ENCODE data around the gene TMEM63A.

The TMEM63A gene

DNA sequence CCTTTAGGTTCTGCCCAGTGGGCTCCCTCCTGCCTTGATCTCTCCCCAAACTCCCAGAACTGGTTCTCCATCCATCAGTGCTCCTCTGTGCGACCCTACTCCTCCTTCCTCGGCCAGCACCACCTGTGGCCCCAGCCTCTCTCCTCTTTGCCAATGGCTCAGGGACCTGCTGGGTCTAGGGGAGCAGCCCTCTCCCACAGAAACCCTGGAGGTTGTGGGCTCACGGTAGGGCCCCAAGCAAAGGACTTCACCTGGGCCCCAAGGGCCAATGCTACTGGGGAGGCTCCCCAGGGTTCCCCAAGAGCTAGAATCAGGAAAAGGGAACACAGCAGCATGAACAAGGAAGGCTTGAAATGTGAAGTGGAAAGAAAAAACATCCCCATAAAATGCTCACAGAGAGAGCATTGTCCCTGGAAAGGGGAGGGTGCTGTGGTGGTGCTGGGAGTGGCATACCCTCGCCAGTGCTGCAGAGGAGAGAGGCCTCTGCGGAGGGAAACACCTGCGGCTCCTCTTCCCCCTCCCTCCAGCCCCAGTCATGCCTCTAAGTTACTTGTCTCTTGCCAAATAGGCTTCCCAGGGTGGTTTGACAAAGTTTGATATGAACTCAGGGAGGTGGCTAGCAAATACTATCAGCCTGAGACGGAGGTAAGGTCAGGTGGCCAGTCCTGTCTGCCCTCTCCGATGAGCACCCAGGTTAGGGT is 2.5 kb downstream of the TMEM63A start:
- DNase-seq (ENCODE audit: insufficient read length, low spot score): no peak
- FAIRE-seq: peak; percentile 26
- TF ChIP-seq POLR2A (IDR thresholded peaks at IDR 0.05; ENCODE audit: low read depth, low read length) (no peak), POLR2AphosphoS5 (IDR thresholded peaks at IDR 0.05; ENCODE audit: low read depth, low read length) (no peak)

DNA sequence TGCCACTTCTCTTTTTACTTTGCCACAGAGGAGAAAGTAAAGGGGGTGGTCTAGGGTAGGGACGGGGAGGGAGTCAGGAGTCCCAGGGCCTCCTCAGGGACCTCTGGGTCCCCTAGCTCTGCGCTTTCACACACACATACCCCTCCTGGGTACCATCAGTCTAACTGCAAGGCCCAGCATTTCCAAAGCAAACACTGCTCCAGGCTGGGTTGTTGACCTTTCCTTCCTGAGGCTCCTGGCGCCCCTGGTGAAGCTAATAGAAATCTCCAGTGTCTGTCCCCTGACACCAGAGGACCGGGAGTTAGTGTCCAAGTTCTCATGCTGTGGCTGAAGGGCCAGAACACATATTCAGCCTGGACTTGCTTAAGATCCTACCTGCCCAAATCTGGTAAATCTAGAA is 3.9 kb downstream of the TMEM63A start:
- FAIRE-seq (no peak), DNase-seq (ENCODE audit: insufficient read length, low spot score) (no peak)
- TF ChIP-seq TAF1 (IDR thresholded peaks at IDR 0.05; ENCODE audit: low read depth, low read length): no peak
- no peak for TF ChIP-seq SPI1 (IDR thresholded peaks at IDR 0.05; ENCODE audit: low read depth, low read length)
- TF ChIP-seq PAX5 (IDR thresholded peaks at IDR 0.05; ENCODE audit: insufficient read depth, low read length, severe bottlenecking): no peak
- no peak for TF ChIP-seq POLR2A (IDR thresholded peaks at IDR 0.05; ENCODE audit: low read depth, low read length)
- no peak for TF ChIP-seq POU2F2 (IDR thresholded peaks at IDR 0.05; ENCODE audit: low read depth, low read length)
- TF ChIP-seq POLR2AphosphoS5 (IDR thresholded peaks at IDR 0.05; ENCODE audit: low read depth, low read length): no peak

DNA sequence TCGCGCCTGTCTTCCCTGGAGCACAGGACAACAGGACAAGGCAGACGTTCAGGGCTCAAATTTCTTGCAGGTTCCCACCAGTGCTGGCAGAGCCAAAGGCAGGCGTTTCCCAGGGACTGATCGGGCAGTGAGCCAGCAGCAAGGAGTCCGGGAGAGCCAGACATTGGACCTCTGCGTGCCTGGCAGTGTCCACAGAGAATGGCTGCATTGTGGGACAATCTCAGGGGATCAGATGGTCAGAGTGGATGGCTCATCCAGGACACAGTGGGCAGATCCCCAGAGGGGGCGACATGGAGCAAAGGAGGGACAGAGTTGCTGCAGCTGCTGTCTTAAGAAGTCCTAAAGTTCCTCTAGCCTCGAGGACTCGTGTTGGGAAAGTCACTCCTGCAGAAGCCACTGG is 4.6 kb downstream of the TMEM63A start:
- FAIRE-seq (no peak), DNase-seq (ENCODE audit: insufficient read length, low spot score) (no peak)
- no peak for TF ChIP-seq POLR2AphosphoS5 (IDR thresholded peaks at IDR 0.05; ENCODE audit: low read depth, low read length)
- TF ChIP-seq POU2F2 (IDR thresholded peaks at IDR 0.05; ENCODE audit: low read depth, low read length): no peak
- TF ChIP-seq PAX5 (IDR thresholded peaks at IDR 0.05; ENCODE audit: insufficient read depth, low read length, severe bottlenecking): no peak
- no peak for TF ChIP-seq POLR2A (IDR thresholded peaks at IDR 0.05; ENCODE audit: low read depth, low read length)
- no peak for TF ChIP-seq SPI1 (IDR thresholded peaks at IDR 0.05; ENCODE audit: low read depth, low read length)
- TF ChIP-seq TAF1 (IDR thresholded peaks at IDR 0.05; ENCODE audit: low read depth, low read length): no peak

DNA sequence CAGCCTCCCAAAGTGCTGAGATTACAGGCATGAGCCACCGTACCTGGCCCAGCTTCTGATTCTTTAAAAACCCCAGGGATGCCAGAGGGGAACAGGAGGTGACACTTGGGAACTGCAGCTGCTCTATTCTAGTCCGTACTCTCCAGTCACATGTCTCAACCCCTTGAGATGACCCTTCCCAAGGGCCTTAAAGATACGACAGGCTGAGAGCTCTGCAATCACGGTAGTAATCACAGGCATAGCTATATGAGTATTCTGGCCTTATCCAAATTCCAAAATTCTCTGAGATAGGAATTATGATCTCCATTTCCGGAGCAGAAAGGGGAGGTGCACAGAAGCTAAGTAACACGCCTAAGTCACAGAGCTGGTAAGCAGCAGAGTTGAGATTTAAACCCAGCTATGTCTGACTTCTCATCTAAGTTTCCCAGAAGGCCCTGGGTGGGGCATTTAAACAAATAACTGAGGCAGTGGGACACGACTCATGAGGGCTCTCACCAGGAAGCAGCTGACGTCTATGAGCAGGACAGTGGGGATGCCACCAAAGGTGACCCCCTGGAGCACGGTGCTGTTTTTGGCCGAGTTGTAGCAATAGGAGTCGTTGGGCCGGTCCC is 5.2 kb downstream of the TMEM63A start:
- TF ChIP-seq POLR2AphosphoS5 (IDR thresholded peaks at IDR 0.05; ENCODE audit: low read depth, low read length): no peak
- TF ChIP-seq POU2F2 (IDR thresholded peaks at IDR 0.05; ENCODE audit: low read depth, low read length): no peak
- FAIRE-seq (no peak), DNase-seq (ENCODE audit: insufficient read length, low spot score) (no peak)

DNA sequence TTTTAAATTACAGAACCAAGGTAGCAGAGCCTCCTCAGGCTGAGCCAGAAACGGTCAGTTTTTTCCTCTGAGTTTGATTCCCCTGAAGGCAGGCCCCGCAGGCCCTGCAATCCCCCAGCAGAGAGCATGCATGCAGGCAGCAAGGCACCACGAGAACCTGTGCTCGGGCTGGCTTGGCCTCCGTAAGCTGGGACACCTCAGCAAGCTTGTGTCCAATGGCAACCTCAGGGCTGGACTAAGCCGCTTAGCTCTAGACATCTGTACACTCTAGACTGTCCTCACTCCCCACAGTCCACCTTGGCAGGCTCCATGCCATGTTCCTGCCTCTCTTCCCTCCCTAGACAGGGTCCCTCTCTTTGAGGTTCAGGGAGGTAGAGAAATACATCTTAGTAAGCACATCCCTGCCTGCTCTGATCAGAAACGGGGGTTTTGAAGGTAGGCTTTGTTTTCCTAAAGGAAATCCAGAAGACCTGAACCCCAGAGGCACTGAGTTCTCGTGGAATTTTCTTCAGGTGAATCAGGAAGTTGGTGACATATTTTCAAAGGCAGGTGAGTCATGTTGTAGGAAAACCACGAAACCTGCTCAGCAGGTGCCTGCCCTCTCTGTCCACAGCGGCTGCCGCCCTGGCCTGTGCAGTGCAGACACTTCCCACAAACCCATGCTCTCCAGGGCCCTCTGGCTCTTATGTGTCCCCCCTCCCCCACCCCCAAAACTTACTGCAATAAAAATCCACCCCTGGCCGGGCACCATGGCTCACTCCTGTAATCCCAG is 7.0 kb downstream of the TMEM63A start:
- no peak for FAIRE-seq
- no peak for TF ChIP-seq TAF1 (IDR thresholded peaks at IDR 0.05; ENCODE audit: low read depth, low read length)
- no peak for TF ChIP-seq PAX5 (IDR thresholded peaks at IDR 0.05; ENCODE audit: insufficient read depth, low read length, severe bottlenecking)
- no peak for TF ChIP-seq SPI1 (IDR thresholded peaks at IDR 0.05; ENCODE audit: low read depth, low read length)
- no peak for TF ChIP-seq POLR2A (IDR thresholded peaks at IDR 0.05; ENCODE audit: low read depth, low read length)
- TF ChIP-seq POLR2AphosphoS5 (IDR thresholded peaks at IDR 0.05; ENCODE audit: low read depth, low read length): no peak
- no peak for TF ChIP-seq POU2F2 (IDR thresholded peaks at IDR 0.05; ENCODE audit: low read depth, low read length)
- no peak for DNase-seq (ENCODE audit: insufficient read length, low spot score)

DNA sequence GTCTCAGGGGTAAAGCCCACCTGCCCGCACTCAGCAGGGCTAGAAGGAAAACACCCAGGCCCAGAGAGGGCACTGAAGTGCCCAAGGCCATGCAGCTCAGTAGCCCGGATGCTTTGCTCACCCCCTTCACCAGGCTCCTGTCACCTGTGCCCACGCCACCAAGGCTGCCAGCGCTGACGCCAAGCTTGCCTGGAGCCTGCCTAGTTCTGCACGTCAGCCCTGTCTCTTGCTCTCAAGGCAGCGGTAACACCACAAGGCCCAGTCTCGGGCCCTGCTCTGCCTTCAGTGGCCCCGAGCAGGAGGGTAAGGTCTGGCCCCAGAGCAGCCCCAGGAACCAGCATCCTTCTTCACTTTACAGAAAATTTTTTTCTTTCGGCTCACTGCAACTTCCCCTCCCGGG is 7.7 kb downstream of the TMEM63A start:
- DNase-seq (ENCODE audit: insufficient read length, low spot score) (no peak), FAIRE-seq (no peak)
- no peak for TF ChIP-seq POLR2AphosphoS5 (IDR thresholded peaks at IDR 0.05; ENCODE audit: low read depth, low read length)

DNA sequence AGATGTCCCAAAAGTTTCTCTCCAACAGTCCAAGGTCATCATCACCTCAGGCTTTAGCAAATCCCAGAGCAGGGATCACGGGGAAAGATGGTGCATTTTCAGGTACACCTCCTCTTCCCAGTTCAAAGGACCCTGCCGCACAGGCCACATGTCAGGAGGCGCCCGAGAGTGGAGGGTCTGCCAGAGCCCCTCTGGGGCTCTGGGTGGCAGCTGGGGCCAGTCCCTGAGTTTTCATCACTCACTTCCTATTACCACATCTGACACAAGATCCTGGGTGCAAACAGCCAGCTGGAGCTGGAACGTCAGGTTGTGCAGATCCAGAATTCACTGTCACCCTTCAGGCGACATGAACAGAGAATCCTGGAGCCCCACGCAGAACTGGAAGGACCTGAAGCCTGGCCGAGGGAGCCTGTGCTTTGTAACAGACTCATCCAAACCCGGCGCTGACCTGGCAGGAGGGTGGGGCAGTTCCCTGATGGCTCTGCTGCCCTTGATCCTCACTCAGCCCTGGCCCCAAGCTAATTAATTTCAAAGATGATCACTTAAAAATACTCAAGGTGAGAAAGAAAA is 8.8 kb downstream of the TMEM63A start:
- FAIRE-seq (no peak), DNase-seq (ENCODE audit: insufficient read length, low spot score) (no peak)
- TF ChIP-seq PAX5 (IDR thresholded peaks at IDR 0.05; ENCODE audit: insufficient read depth, low read length, severe bottlenecking) (no peak), POLR2A (IDR thresholded peaks at IDR 0.05; ENCODE audit: low read depth, low read length) (no peak), TAF1 (IDR thresholded peaks at IDR 0.05; ENCODE audit: low read depth, low read length) (no peak), SPI1 (IDR thresholded peaks at IDR 0.05; ENCODE audit: low read depth, low read length) (no peak), POU2F2 (IDR thresholded peaks at IDR 0.05; ENCODE audit: low read depth, low read length) (no peak)

DNA sequence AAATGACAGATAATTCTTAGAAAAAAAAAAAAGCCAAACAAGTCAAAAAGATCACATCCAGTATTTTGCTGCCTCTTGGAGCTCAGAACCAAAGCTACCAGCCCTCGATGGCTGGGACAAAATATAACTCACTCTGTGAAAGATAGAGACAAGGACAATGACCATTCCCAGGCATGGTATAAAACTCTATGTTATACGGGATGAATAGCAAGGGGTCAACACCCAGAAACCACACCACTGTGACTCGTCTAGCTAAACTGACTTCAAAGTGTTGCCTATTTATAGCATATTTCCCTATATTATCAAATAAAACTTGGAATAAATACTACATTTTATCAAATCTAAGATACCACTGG is 10.1 kb downstream of the TMEM63A start:
- DNase-seq (ENCODE audit: insufficient read length, low spot score) (no peak), FAIRE-seq (no peak)
- TF ChIP-seq SPI1 (IDR thresholded peaks at IDR 0.05; ENCODE audit: low read depth, low read length) (no peak), PAX5 (IDR thresholded peaks at IDR 0.05; ENCODE audit: insufficient read depth, low read length, severe bottlenecking) (no peak), POLR2AphosphoS5 (IDR thresholded peaks at IDR 0.05; ENCODE audit: low read depth, low read length) (no peak), POU2F2 (IDR thresholded peaks at IDR 0.05; ENCODE audit: low read depth, low read length) (no peak), TAF1 (IDR thresholded peaks at IDR 0.05; ENCODE audit: low read depth, low read length) (no peak), POLR2A (IDR thresholded peaks at IDR 0.05; ENCODE audit: low read depth, low read length) (no peak)

DNA sequence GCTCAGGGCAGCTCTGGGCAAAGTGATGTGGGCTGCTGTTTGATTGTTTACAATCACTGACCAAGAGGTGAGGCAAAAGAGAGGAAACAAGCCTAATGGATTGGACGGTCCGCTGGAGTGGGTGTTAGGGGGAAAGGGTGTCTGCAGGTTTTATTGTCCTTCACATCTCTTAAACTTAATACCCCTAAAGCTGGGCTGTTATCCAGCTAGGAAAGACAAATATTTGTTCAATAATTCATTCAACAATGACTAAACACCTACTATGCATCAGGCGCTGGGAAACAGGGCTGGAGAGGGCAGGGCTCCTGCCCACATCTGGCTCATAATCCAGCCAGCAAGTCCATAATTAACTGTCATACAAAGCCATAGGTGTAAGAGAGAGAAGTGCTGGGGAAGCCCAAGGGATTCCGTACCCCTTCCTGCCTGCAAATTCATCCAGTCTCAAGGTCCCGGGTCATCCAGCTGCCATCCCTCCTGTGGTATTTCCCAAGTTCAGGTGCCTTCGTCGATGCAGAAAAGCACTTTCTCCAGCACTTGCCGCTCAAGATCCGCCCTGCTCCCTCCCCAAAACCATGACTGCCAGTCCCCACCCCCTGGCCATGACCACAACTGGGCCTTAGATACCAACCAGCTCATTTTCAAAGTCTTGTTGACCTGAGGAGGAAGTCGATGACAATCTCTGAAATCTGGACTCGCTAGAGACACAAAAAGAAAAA is 10.7 kb downstream of the TMEM63A start:
- TF ChIP-seq POLR2A (IDR thresholded peaks at IDR 0.05; ENCODE audit: low read depth, low read length): no peak
- no peak for TF ChIP-seq POLR2AphosphoS5 (IDR thresholded peaks at IDR 0.05; ENCODE audit: low read depth, low read length)
- TF ChIP-seq SPI1 (IDR thresholded peaks at IDR 0.05; ENCODE audit: low read depth, low read length): no peak
- no peak for TF ChIP-seq TAF1 (IDR thresholded peaks at IDR 0.05; ENCODE audit: low read depth, low read length)
- TF ChIP-seq PAX5 (IDR thresholded peaks at IDR 0.05; ENCODE audit: insufficient read depth, low read length, severe bottlenecking): no peak
- TF ChIP-seq POU2F2 (IDR thresholded peaks at IDR 0.05; ENCODE audit: low read depth, low read length): no peak
- FAIRE-seq: no peak
- DNase-seq (ENCODE audit: insufficient read length, low spot score): no peak

Measured in GM12891 (cell line).